ENCODE results near the gene TBL1X. TPM values are rescaled to one million over a fixed set of nuclear protein-coding genes. Genes with fewer than 3 reads are reported as not detected.

TBL1X gene
- total and polyA plus RNA-seq, 2 of the 4 experiments (the other 2 are of a cell fraction) = 16.2 to 20.8 TPM

DNA sequence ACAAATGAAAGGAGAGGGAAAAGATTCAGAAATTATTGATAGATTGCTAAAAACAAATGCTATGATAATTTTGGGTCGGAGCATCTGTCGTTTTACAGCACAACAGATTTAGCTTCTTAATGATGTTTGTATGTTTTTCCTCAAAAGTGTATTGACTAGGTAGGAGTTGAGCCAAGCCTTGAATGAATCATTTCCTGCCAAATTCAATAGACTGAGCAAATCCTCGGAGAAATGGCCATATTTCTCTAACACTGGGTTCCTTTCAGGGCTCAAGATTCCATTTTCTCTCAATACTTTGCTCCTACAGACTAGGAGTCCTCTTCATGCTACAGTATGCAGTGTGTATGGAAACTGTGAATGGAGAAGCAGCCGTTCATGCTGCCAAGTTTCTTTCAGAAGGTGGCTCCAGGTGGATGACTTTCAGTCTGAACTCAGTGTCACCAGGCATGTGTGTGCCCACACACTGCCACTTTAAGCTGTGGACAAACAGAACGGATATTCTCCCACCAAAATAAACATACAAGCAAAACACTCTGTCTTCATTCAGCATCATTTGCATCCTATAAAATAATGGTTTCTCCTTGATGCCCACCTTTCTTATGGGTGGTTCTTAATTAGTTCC is 146.0 kb downstream of the TBL1X start:
- H4K20me1 ChIP-seq (ENCODE audit: insufficient read depth, low read length) = no peaks in the 10 kb centered on the region
- H4K5ac ChIP-seq (ENCODE audit: low read depth, low read length) = no peak overlapping the region
- 0 out of 2 replicates have a peak overlapping the region, but pooled peaks have one; percentile 23 for H3K18ac ChIP-seq (ENCODE audit: low read depth, low read length)
- H2BK120ac ChIP-seq (ENCODE audit: low read depth, low read length) = no peak overlapping the region
- no peak overlapping the region for H3K14ac ChIP-seq (replicated peaks; ENCODE audit: low read depth, low read length)
- peaks cover 6% of the 10 kb centered on the region for H3K9me1 ChIP-seq (ENCODE audit: insufficient read depth, low read length)
- peaks cover 5% of the 10 kb centered on the region; the same call in 1 of the 2 replicates for H3K4me1 ChIP-seq (ENCODE audit: control insufficient read depth, insufficient read depth, low read length)
- CTCF ChIA-PET = interaction anchor here (0.8 kb wide), 1 partner anchor 638 kb away, joined by 3 read pairs; no protein-coding TSS in a partner anchor
- H2AFZ ChIP-seq (replicated peaks; ENCODE audit: low read length, poor library complexity) = no peak overlapping the region
- H3K4ac ChIP-seq (ENCODE audit: low read depth, low read length) = peak overlapping the region; percentile 68
- no peak overlapping the region for H3K27ac ChIP-seq (ENCODE audit: insufficient read depth, low read length)
- intact Hi-C loops (cut with micrococcal nuclease) (no loop called here), dilution Hi-C loops (cut with HindIII; ENCODE audit: low sequenced_read_pairs, unreplicated experiment) (no loop called here), in situ Hi-C loops (cut with MboI; ENCODE audit: low sequenced_read_pairs) (no loop called here)
- peak overlapping the region; percentile 15; the same call in 1 of the 2 replicates for H2AK5ac ChIP-seq (ENCODE audit: low read depth, low read length)
- no peaks in the 10 kb centered on the region for H3K36me3 ChIP-seq (ENCODE audit: control insufficient read depth, insufficient read depth, low read length)
- H4K91ac ChIP-seq (ENCODE audit: insufficient read depth, low read depth, low read length) = no peak overlapping the region
- ATAC-seq (ENCODE audit: low read depth) = no peak
- peaks cover under 1% of the 10 kb centered on the region; the same call in 1 of the 2 replicates for H3K9me3 ChIP-seq (ENCODE audit: control insufficient read depth, insufficient read depth, low read length)
- peak overlapping the region; percentile 73 for H3K4me2 ChIP-seq (ENCODE audit: low read depth, low read length)
- H2BK15ac ChIP-seq (ENCODE audit: low read depth, low read length) = no peak overlapping the region
- no TSS peak for BruUV-seq (replicated peaks)
- no peak overlapping the region for H3K56ac ChIP-seq (ENCODE audit: extremely low read depth, insufficient read depth, low read length)
- H3K4me3 ChIP-seq (ENCODE audit: insufficient read depth, low read depth, low read length) = no peak overlapping the region
- DNase-seq = peak; percentile 40
- H3K79me1 ChIP-seq (ENCODE audit: low read depth in 1 of 2, low read length in 2 of 2) = peaks cover 23 to 41% of the 10 kb centered on the region in 2 experiments
- POLR2A ChIA-PET (ENCODE audit: unreplicated experiment) = no interaction called here
- no peak overlapping the region for H2AK9ac ChIP-seq (replicated peaks; ENCODE audit: low read depth, low read length, poor library complexity)
- no CpG with 5 or more reads among the region's 5 CpGs for WGBS, 2 experiments (ENCODE audit: extremely low coverage in 2 of 2, insufficient read length in 1 of 2)
- H2BK20ac ChIP-seq (ENCODE audit: low read depth, low read length) = no peak overlapping the region
- TF ChIP-seq NFE2L2 (IDR thresholded peaks at IDR 0.05; ENCODE audit: low read depth, low read length) (no peak), CEBPB (IDR thresholded peaks at IDR 0.05; ENCODE audit: low read depth, low read length) (no peak), MAFK (IDR thresholded peaks at IDR 0.05; ENCODE audit: low read depth, low read length) (no peak), SMC3 (IDR thresholded peaks at IDR 0.05; ENCODE audit: low read depth, low read length) (no peak), FOS (IDR thresholded peaks at IDR 0.05; ENCODE audit: low read depth, low read length) (no peak), BHLHE40 (IDR thresholded peaks at IDR 0.05; ENCODE audit: low read depth, low read length) (no peak), CHD1 (IDR thresholded peaks at IDR 0.05; ENCODE audit: low read depth, low read length) (no peak), MXI1 (IDR thresholded peaks at IDR 0.05; ENCODE audit: borderline replicate concordance, low read depth, low read length) (no peak), RFX5 (IDR thresholded peaks at IDR 0.05; ENCODE audit: low read depth, low read length) (no peak), RCOR1 (IDR thresholded peaks at IDR 0.05; ENCODE audit: insufficient replicate concordance, low read length) (no peak), POLR2A (IDR thresholded peaks at IDR 0.05; ENCODE audit: low read depth, low read length) (no peak), MAZ (IDR thresholded peaks at IDR 0.05; ENCODE audit: borderline replicate concordance, low read depth, low read length) (no peak), RAD21 (IDR thresholded peaks at IDR 0.05; ENCODE audit: low read length) (no peak)
- TF ChIP-seq, protein P1, sequence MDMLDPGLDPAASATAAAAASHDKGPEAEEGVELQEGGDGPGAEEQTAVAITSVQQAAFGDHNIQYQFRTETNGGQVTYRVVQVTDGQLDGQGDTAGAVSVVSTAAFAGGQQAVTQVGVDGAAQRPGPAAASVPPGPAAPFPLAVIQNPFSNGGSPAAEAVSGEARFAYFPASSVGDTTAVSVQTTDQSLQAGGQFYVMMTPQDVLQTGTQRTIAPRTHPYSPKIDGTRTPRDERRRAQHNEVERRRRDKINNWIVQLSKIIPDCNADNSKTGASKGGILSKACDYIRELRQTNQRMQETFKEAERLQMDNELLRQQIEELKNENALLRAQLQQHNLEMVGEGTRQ (IDR thresholded peaks at IDR 0.05; ENCODE audit: low read depth, low read length) = no peak
- TF ChIP-seq, protein P2, sequence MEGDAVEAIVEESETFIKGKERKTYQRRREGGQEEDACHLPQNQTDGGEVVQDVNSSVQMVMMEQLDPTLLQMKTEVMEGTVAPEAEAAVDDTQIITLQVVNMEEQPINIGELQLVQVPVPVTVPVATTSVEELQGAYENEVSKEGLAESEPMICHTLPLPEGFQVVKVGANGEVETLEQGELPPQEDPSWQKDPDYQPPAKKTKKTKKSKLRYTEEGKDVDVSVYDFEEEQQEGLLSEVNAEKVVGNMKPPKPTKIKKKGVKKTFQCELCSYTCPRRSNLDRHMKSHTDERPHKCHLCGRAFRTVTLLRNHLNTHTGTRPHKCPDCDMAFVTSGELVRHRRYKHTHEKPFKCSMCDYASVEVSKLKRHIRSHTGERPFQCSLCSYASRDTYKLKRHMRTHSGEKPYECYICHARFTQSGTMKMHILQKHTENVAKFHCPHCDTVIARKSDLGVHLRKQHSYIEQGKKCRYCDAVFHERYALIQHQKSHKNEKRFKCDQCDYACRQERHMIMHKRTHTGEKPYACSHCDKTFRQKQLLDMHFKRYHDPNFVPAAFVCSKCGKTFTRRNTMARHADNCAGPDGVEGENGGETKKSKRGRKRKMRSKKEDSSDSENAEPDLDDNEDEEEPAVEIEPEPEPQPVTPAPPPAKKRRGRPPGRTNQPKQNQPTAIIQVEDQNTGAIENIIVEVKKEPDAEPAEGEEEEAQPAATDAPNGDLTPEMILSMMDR (conservative IDR thresholded peaks at IDR 0.05; ENCODE audit: low read depth, low read length) = no peak
- TF ChIP-seq, protein P3, sequence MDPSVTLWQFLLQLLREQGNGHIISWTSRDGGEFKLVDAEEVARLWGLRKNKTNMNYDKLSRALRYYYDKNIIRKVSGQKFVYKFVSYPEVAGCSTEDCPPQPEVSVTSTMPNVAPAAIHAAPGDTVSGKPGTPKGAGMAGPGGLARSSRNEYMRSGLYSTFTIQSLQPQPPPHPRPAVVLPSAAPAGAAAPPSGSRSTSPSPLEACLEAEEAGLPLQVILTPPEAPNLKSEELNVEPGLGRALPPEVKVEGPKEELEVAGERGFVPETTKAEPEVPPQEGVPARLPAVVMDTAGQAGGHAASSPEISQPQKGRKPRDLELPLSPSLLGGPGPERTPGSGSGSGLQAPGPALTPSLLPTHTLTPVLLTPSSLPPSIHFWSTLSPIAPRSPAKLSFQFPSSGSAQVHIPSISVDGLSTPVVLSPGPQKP (IDR thresholded peaks at IDR 0.05; ENCODE audit: borderline replicate concordance, low read depth, low read length) = no peak
- H3K9ac ChIP-seq (ENCODE audit: low read depth, low read length) = no peak overlapping the region
- peak overlapping the region in 1 of 2 experiments; percentile 35; a peak in 1 of 4 replicates for H4K8ac ChIP-seq (ENCODE audit: low read depth in 2 of 2, low read length in 2 of 2)
- H2BK5ac ChIP-seq (ENCODE audit: low read depth, low read length, poor library complexity, severe bottlenecking) = no peak overlapping the region
- no peaks in the 10 kb centered on the region for H3K27me3 ChIP-seq (ENCODE audit: control insufficient read depth, insufficient read depth, low read length)
- no peak overlapping the region for H3K23ac ChIP-seq (ENCODE audit: low read depth, low read length)

All from IMR-90 (cell line).